ENCODE data around the gene NRG4.

NRG4 gene

DNA sequence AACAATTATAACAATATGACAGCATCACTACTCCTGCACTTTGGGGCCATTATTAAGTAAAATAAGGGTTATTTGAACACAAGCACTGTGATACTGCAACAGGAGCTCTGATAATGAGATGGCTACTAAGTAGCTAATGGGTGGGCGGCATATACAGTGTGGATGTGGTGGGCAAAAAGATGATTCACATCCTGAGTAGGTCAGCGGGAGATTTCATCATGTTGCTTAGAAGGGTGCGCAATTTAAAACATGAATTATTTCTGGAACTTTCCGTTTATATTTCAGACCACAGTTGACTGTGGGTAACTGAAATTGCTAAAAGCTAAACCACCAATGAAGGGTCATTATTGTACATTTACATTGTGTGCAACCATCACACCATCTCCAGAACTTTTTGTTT lies 66.3 kb downstream of the NRG4 start:
- Histone ChIP-seq H3K36me3 (ENCODE audit: control insufficient read depth, insufficient read depth, low read length) (no peaks in the 10 kb centered on the region), H3K9me3 (ENCODE audit: control insufficient read depth, insufficient read depth, low read length) (no peaks in the 10 kb centered on the region), H3K4me1 (ENCODE audit: control insufficient read depth, insufficient read depth, low read length) (no peaks in the 10 kb centered on the region), H3K9ac (ENCODE audit: low read depth, low read length) (no peak overlapping the region), H3K4me3 (ENCODE audit: low read depth, low read length) (no peak overlapping the region), H3K27me3 (ENCODE audit: control insufficient read depth, insufficient read depth, low read length) (no peaks in the 10 kb centered on the region)

DNA sequence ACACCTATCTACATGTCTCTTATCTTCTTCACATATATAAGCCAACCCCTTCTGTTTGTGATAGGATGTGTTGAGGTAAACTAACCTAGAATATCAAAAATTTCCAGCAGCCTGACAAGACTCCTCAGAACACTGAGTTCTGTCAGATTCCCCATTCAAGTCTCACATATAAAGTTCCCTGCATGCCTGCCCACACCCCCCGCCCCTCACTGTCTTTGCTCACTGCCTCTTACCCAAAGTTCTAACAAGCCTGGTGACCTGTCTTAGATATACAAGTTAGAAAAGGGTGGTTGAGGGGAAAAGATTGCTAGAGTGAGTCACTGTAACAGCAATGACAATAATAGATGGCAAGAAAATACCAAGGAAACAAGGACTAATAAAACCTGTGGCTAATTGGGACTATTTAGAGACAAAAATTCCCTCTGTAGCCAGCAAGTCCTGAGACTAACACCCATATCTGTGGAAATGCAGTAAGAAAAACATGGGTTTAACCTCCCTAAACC lies 68.5 kb downstream of the NRG4 start:
- no peak overlapping the region for H3K4me3 ChIP-seq (ENCODE audit: low read depth, low read length)
- H3K9me3 ChIP-seq (ENCODE audit: control insufficient read depth, insufficient read depth, low read length), result peaks cover under 1% of the 10 kb centered on the region
- no peaks in the 10 kb centered on the region for H3K4me1 ChIP-seq (ENCODE audit: control insufficient read depth, insufficient read depth, low read length)
- no peak overlapping the region for H3K9ac ChIP-seq (ENCODE audit: low read depth, low read length)
- no peaks in the 10 kb centered on the region for H3K36me3 ChIP-seq (ENCODE audit: control insufficient read depth, insufficient read depth, low read length)
- no peaks in the 10 kb centered on the region for H3K27me3 ChIP-seq (ENCODE audit: control insufficient read depth, insufficient read depth, low read length)

DNA sequence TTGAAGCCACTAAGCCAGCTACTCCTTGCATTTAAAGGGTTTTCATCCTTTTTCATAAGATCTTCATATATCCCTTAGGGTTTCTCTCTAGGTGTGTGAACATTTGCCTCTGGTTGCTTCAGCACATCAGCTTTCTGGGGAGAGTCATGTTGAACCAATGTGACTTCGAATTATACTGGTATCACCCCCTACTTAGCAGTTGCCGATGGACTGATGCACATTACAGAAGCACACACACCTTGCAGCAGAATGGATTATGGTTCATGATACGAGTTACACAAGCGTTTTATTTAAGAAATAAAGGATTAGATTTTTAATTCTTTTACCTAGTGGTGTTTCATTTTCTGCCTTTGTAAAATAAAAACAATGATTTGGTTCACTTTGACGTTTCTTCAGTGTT lies 69.0 kb downstream of the NRG4 start:
- H3K9me3 ChIP-seq (ENCODE audit: control insufficient read depth, insufficient read depth, low read length), result peaks cover 4% of the 10 kb centered on the region
- H3K36me3 ChIP-seq (ENCODE audit: control insufficient read depth, insufficient read depth, low read length), result no peaks in the 10 kb centered on the region
- H3K4me3 ChIP-seq (ENCODE audit: low read depth, low read length), result no peak overlapping the region
- H3K27me3 ChIP-seq (ENCODE audit: control insufficient read depth, insufficient read depth, low read length), result no peaks in the 10 kb centered on the region
- no peaks in the 10 kb centered on the region for H3K4me1 ChIP-seq (ENCODE audit: control insufficient read depth, insufficient read depth, low read length)
- no peak overlapping the region for H3K9ac ChIP-seq (ENCODE audit: low read depth, low read length)

DNA sequence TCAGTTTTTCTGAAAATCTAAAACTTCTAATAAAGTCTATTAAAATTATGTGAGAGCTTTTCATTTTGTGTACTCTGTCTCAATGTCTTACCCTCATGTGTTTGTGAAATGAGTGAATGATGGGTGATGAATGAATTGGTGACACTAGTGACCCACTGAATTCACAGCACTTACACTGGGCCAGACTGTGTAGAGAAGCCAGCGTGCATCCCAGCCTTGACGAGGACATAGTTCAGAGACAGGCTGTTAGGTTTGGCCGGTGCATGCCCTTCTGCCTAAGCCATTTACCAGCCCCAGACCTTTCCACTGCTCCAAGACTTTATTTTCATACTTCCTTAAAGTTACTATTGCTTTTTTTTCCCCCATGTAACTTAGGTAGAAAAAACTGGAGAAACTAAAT lies 69.8 kb downstream of the NRG4 start:
- H3K4me1 ChIP-seq (ENCODE audit: control insufficient read depth, insufficient read depth, low read length), result no peaks in the 10 kb centered on the region
- peaks cover 5% of the 10 kb centered on the region for H3K36me3 ChIP-seq (ENCODE audit: control insufficient read depth, insufficient read depth, low read length)
- no peaks in the 10 kb centered on the region for H3K27me3 ChIP-seq (ENCODE audit: control insufficient read depth, insufficient read depth, low read length)
- no peak overlapping the region for H3K4me3 ChIP-seq (ENCODE audit: low read depth, low read length)
- H3K9ac ChIP-seq (ENCODE audit: low read depth, low read length), result no peak overlapping the region
- H3K9me3 ChIP-seq (ENCODE audit: control insufficient read depth, insufficient read depth, low read length), result peaks cover 4% of the 10 kb centered on the region

DNA sequence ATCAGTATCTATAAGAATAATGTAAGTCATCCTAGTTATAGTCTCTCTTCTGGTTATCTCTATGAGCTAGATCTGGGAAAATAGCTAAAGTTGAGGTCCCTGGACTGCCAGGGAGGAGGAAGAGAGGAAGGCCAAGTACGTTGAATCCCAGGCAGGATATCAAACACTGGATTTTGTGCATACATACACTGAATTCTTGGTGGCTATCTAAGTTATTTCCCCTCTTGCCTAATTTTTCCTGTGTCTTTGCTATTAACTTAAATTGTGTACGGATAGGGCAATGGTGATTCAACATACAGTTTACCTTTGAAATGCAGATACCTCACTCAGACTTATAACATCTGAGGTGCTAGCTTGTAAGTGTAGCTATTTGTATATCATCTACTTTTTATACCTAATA lies 81.4 kb downstream of the NRG4 start:
- H3K36me3 ChIP-seq (ENCODE audit: control insufficient read depth, insufficient read depth, low read length), result peaks cover 17% of the 10 kb centered on the region
- no peaks in the 10 kb centered on the region for H3K9me3 ChIP-seq (ENCODE audit: control insufficient read depth, insufficient read depth, low read length)
- H3K27me3 ChIP-seq (ENCODE audit: control insufficient read depth, insufficient read depth, low read length), result no peaks in the 10 kb centered on the region
- H3K9ac ChIP-seq (ENCODE audit: low read depth, low read length), result no peak overlapping the region
- H3K4me1 ChIP-seq (ENCODE audit: control insufficient read depth, insufficient read depth, low read length), result peaks cover 10% of the 10 kb centered on the region
- H3K4me3 ChIP-seq (ENCODE audit: low read depth, low read length), result no peak overlapping the region

DNA sequence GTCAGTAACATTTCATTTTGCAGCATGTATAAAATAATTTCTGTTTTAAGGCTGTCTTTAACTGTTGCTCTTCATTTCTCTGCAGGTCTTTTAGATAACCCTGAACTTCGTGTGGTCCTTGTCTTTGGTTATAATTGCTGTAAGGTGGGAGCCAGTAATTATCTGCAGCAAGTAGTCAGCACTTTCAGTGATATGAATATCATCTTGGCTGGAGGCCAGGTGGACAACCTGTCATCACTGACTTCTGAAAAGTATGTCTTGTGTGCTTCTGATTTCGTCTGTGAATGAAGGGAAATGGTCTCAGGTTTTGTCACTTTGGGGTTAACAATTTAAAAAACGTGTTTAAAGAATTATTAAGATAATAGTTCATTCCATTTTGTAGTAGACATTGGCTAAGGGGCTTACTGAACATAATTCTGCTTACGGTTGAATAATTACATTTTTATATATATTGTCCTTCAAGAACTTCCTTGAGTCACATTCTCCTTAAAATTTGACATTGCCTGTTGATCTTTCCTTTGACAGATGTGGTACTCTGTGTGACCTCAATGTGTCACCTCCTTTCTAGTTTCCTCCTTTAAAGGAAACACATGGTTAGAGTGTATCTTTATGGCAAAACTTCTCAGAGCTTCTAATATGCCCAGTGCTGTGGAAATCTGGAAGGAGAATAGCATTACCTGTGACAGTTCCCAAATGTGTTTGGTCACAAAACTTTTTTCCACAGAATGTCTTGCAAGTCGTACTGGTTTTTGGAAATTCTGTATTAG lies 82.2 kb downstream of the NRG4 start:
- Histone ChIP-seq H3K27me3 (ENCODE audit: control insufficient read depth, insufficient read depth, low read length) (no peaks in the 10 kb centered on the region), H3K9me3 (ENCODE audit: control insufficient read depth, insufficient read depth, low read length) (no peaks in the 10 kb centered on the region), H3K9ac (ENCODE audit: low read depth, low read length) (no peak overlapping the region), H3K4me3 (ENCODE audit: low read depth, low read length) (no peak overlapping the region), H3K4me1 (ENCODE audit: control insufficient read depth, insufficient read depth, low read length) (peaks cover 10% of the 10 kb centered on the region), H3K36me3 (ENCODE audit: control insufficient read depth, insufficient read depth, low read length) (peaks cover 17% of the 10 kb centered on the region)

DNA sequence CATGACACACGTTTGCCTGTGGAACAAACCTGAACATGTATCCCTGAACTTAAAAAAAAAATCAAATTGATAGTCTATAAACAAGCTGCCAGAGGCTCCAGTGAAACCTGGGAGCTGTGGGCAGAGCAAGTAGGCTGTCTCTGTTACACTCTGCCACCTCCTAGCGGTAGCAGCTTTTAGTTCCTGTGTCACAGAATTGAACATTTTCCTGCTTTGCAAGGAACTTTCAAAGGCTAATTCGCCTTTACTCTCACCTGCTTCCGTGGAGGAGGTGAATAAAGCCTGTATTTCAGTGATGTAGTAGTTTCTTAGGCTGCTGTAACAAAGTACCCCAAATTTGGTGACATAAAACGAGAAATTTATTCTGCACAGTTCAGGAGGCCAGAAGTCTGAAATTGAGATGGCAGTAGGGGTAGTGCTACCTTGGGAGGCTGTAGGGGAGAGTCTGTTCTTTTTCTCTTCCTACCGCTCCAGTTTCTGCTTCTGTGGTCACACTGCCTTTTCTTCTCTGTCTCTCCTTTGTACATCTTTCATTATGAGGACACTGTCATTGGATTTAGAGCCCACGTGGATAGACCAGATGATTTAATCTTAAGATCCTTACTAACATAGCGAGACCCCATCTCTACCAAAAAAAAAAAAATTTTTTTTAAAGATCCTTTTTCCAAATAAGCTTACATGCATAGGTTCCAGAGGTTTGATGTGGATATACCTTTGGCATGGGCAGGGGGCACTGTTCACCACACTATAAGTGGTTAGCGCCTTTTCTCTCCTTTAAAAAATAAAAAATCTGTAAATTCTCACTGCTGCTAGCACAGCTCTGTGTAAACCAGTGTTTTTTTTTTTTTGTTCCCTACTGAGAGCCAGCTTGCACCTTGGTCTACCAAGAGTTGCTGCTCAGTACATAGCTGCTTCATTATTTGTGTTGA lies 83.3 kb downstream of the NRG4 start:
- Histone ChIP-seq H3K4me3 (ENCODE audit: low read depth, low read length) (no peak overlapping the region), H3K9me3 (ENCODE audit: control insufficient read depth, insufficient read depth, low read length) (no peaks in the 10 kb centered on the region), H3K9ac (ENCODE audit: low read depth, low read length) (no peak overlapping the region), H3K27me3 (ENCODE audit: control insufficient read depth, insufficient read depth, low read length) (no peaks in the 10 kb centered on the region), H3K36me3 (ENCODE audit: control insufficient read depth, insufficient read depth, low read length) (peaks cover 13% of the 10 kb centered on the region), H3K4me1 (ENCODE audit: control insufficient read depth, insufficient read depth, low read length) (peaks cover 10% of the 10 kb centered on the region)

DNA sequence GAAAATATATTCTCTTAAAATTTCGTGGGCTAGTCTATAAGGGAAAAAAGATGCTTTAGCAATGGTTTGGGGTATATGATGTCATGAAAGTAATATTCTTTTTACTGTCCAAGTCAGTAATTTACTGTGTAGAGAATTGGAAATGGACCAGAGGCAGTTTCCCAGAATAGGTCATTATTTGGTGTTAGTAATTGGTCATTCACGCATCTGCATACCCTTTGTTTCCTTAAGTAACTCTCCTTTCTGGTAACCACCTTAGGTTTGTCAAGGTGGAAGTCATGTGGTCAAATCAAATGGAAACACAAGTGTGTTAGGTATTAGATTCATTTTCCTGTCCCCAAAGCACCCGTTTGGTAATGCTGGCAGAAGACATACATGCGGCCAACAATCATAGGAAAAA lies 84.6 kb downstream of the NRG4 start:
- H3K4me3 ChIP-seq (ENCODE audit: low read depth, low read length), result no peak overlapping the region
- no peaks in the 10 kb centered on the region for H3K27me3 ChIP-seq (ENCODE audit: control insufficient read depth, insufficient read depth, low read length)
- peaks cover 8% of the 10 kb centered on the region for H3K36me3 ChIP-seq (ENCODE audit: control insufficient read depth, insufficient read depth, low read length)
- H3K9me3 ChIP-seq (ENCODE audit: control insufficient read depth, insufficient read depth, low read length), result no peaks in the 10 kb centered on the region
- no peak overlapping the region for H3K9ac ChIP-seq (ENCODE audit: low read depth, low read length)
- peaks cover 10% of the 10 kb centered on the region for H3K4me1 ChIP-seq (ENCODE audit: control insufficient read depth, insufficient read depth, low read length)

DNA sequence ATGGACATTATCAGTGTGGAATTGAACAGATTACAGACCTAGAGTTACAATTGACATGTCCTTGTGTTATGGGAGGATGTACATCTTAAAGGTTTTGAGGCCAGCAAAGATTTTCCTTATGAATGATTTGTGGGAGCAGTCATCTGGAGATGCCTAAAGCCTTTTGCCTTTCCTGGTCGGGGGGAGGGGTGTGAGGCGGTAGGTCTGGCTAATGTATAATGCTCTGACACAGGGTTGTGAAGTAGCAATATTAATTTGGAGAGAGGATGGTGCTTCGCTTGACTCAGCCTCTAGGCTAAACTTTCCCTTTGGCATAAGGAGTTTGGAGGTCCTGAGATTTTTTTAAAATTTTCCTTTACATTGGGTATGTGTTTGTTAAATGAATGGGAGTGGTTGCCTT lies 85.3 kb downstream of the NRG4 start:
- no peaks in the 10 kb centered on the region for H3K27me3 ChIP-seq (ENCODE audit: control insufficient read depth, insufficient read depth, low read length)
- H3K4me1 ChIP-seq (ENCODE audit: control insufficient read depth, insufficient read depth, low read length), result peaks cover 10% of the 10 kb centered on the region
- no peaks in the 10 kb centered on the region for H3K9me3 ChIP-seq (ENCODE audit: control insufficient read depth, insufficient read depth, low read length)
- no peak overlapping the region for H3K9ac ChIP-seq (ENCODE audit: low read depth, low read length)
- H3K4me3 ChIP-seq (ENCODE audit: low read depth, low read length), result no peak overlapping the region
- H3K36me3 ChIP-seq (ENCODE audit: control insufficient read depth, insufficient read depth, low read length), result peaks cover 3% of the 10 kb centered on the region

DNA sequence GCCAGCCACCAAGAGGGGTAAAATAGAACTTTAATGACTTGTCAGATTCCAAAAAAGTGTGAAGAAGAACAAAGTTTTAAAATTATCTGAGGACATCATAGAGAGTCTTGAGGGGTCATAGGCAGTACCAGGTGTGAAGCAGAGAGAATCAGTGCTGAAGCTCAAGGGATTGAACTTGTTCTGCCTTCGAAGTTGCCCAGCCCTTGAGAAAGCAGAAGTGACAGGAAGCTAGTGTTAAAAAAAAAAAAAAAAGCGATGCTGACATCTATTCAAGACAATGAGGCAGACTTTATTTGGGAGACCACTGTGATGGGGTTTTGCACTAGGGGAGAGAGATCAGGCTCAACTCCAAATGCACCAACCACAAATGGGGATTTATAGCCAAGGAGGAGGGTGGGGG lies 86.8 kb downstream of the NRG4 start:
- H3K36me3 ChIP-seq (ENCODE audit: control insufficient read depth, insufficient read depth, low read length), result peaks cover 3% of the 10 kb centered on the region
- H3K9me3 ChIP-seq (ENCODE audit: control insufficient read depth, insufficient read depth, low read length), result no peaks in the 10 kb centered on the region

DNA sequence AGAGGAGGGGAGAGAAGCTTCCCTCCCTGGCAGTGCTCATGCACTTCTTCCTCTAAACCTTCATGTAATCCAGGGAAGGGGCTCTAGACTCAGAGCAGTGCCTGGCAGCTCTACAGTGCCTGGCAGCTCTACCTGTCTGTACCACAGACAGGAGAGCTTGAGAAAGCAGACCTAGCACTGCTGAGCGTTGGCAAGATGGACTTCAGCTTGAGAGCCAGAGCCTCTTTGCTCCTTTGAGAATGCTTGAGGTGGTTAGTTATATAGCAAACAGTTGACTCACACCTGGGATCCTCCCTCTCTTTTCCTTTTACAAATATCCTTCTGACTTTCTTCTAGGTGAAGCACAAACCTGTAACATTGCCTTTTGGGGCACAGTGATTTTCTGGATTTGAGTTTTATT lies 87.6 kb downstream of the NRG4 start:
- Histone ChIP-seq H3K27me3 (ENCODE audit: control insufficient read depth, insufficient read depth, low read length) (no peaks in the 10 kb centered on the region), H3K4me1 (ENCODE audit: control insufficient read depth, insufficient read depth, low read length) (peaks cover 10% of the 10 kb centered on the region), H3K9me3 (ENCODE audit: control insufficient read depth, insufficient read depth, low read length) (no peaks in the 10 kb centered on the region), H3K4me3 (ENCODE audit: low read depth, low read length) (no peak overlapping the region), H3K9ac (ENCODE audit: low read depth, low read length) (no peak overlapping the region), H3K36me3 (ENCODE audit: control insufficient read depth, insufficient read depth, low read length) (peaks cover 3% of the 10 kb centered on the region)

More for the DNA sequence above, 86.8 kb downstream of the NRG4 start:
- Histone ChIP-seq H3K27me3 (ENCODE audit: control insufficient read depth, insufficient read depth, low read length) (no peaks in the 10 kb centered on the region), H3K9ac (ENCODE audit: low read depth, low read length) (no peak overlapping the region), H3K4me1 (ENCODE audit: control insufficient read depth, insufficient read depth, low read length) (peaks cover 10% of the 10 kb centered on the region), H3K4me3 (ENCODE audit: low read depth, low read length) (no peak overlapping the region)

DNA sequence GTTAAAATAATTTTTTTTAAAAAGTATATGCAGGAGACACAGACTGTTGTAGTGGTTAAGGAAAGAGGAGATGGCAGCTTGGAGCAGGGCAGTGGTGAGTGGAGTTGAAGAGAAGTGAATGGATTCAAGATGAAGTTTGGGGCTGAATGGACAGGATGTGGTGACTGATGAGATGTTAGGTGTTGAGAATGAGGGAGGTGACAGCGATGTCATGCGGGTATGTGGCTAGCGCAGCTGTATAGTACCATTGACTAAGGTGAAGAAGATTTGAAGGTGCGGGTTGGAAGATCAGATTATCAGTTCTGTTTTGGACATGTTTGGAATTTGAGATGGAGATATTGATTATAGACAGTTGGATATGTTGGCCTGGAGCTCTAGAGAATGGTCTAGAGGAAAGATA lies 88.5 kb downstream of the NRG4 start:
- no peaks in the 10 kb centered on the region for H3K27me3 ChIP-seq (ENCODE audit: control insufficient read depth, insufficient read depth, low read length)
- peaks cover 10% of the 10 kb centered on the region for H3K4me1 ChIP-seq (ENCODE audit: control insufficient read depth, insufficient read depth, low read length)
- H3K36me3 ChIP-seq (ENCODE audit: control insufficient read depth, insufficient read depth, low read length), result peaks cover 4% of the 10 kb centered on the region
- no peak overlapping the region for H3K4me3 ChIP-seq (ENCODE audit: low read depth, low read length)
- no peaks in the 10 kb centered on the region for H3K9me3 ChIP-seq (ENCODE audit: control insufficient read depth, insufficient read depth, low read length)
- no peak overlapping the region for H3K9ac ChIP-seq (ENCODE audit: low read depth, low read length)
